ENCODE measurements around the gene FCRL2. TPM values are rescaled to one million over a fixed set of nuclear protein-coding genes. Genes with fewer than 3 reads are reported as not detected.

The FCRL2 gene
- total RNA-seq, 1 experiment from 2014 or later, result 0.14 TPM

DNA sequence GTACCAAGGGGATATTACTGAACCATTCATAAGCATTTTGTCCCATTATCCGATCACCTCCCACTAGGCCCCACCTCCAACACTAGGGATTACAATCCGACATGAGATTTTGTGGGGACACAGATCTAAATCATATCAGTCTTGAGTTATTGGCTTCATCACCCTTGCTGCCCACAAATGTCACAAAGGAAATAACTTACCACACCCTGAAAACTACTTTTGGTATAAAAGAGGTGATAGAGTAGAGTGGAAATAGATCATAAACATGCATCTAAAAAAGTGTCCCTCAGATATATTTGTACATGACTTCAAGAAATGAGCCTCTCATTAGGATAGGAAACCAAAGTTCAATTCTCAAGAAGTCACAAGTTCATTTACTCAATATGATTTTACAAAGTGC lies 53.8 kb downstream of the FCRL2 start:
- H3K36me3 Mint-ChIP-seq (ENCODE audit: insufficient read depth, unreplicated experiment), result no peaks in the 10 kb centered on the region
- no peak for DNase-seq
- BruUV-seq (replicated peaks), result no TSS peak
- peaks cover 11% of the 10 kb centered on the region for H3K9me3 Mint-ChIP-seq (ENCODE audit: low read depth, unreplicated experiment)
- intact Hi-C loops (cut with micrococcal nuclease; ENCODE audit: unreplicated experiment), result no loop called here
- H3K4me1 Mint-ChIP-seq (ENCODE audit: low read depth, unreplicated experiment), result no peaks in the 10 kb centered on the region
- no peak overlapping the region for H3K27ac Mint-ChIP-seq (ENCODE audit: unreplicated experiment)
- CTCF ChIA-PET, result no interaction called here
- no peaks in the 10 kb centered on the region for H3K27me3 Mint-ChIP-seq (ENCODE audit: unreplicated experiment)
- H3K4me3 Mint-ChIP-seq (ENCODE audit: low read depth, unreplicated experiment), result no peak overlapping the region
- TF ChIP-seq, protein P1, sequence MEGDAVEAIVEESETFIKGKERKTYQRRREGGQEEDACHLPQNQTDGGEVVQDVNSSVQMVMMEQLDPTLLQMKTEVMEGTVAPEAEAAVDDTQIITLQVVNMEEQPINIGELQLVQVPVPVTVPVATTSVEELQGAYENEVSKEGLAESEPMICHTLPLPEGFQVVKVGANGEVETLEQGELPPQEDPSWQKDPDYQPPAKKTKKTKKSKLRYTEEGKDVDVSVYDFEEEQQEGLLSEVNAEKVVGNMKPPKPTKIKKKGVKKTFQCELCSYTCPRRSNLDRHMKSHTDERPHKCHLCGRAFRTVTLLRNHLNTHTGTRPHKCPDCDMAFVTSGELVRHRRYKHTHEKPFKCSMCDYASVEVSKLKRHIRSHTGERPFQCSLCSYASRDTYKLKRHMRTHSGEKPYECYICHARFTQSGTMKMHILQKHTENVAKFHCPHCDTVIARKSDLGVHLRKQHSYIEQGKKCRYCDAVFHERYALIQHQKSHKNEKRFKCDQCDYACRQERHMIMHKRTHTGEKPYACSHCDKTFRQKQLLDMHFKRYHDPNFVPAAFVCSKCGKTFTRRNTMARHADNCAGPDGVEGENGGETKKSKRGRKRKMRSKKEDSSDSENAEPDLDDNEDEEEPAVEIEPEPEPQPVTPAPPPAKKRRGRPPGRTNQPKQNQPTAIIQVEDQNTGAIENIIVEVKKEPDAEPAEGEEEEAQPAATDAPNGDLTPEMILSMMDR (IDR thresholded peaks at IDR 0.05; ENCODE audit: unreplicated experiment), result no peak

DNA sequence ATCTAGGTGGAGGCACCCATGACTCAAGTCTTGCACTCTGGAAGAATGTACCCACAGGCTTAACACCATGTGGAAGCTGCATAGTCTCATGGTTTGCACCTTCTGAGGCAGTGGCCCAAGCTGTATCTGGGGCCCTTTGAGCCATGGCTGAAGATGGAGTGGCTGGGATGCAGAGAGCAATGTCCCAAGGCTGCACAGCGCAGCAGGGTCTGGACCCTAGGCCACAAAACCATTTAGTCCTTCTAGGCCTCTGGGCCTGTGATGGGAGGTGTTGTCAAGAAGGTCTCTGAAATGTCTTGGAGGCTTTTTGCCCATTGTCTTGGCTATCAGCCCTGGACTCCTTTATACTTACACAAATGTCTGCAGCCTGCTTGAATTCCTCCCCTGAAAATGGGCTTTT lies 54.9 kb downstream of the FCRL2 start:
- Mint-ChIP-seq H3K4me1 (ENCODE audit: low read depth, unreplicated experiment) (no peaks in the 10 kb centered on the region), H3K27ac (ENCODE audit: unreplicated experiment) (no peak overlapping the region), H3K9me3 (ENCODE audit: low read depth, unreplicated experiment) (peaks cover 11% of the 10 kb centered on the region), H3K36me3 (ENCODE audit: insufficient read depth, unreplicated experiment) (no peaks in the 10 kb centered on the region), H3K27me3 (ENCODE audit: unreplicated experiment) (no peaks in the 10 kb centered on the region), H3K4me3 (ENCODE audit: low read depth, unreplicated experiment) (no peak overlapping the region)
- intact Hi-C loops (cut with micrococcal nuclease; ENCODE audit: unreplicated experiment), result no loop called here
- no peak for DNase-seq
- BruUV-seq (replicated peaks), result no TSS peak
- CTCF ChIA-PET, result no interaction called here
- TF ChIP-seq, protein P1 (IDR thresholded peaks at IDR 0.05; ENCODE audit: unreplicated experiment), result no peak

DNA sequence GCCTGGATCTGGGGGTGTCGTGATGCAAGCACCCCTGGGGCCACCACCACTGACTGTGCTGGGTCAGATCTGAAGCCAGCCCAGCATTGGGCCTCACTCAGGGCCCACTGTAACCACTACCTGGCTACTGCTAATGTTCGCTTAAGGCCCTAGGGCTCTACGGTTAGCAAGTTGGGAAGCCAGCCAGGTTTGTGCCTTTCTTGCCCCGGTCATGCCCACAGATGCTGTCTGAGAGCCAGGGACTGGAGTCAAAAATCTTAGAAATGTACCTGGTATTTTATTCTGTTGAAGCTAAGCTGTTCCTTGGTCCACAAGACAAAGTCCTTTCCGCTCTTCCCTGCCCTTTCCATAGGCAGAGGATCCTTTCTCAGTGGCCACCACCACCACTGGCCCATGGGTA lies 61.2 kb downstream of the FCRL2 start:
- H3K27ac Mint-ChIP-seq (ENCODE audit: unreplicated experiment), result no peak overlapping the region
- H3K9me3 Mint-ChIP-seq (ENCODE audit: low read depth, unreplicated experiment), result peaks cover 1% of the 10 kb centered on the region
- TF ChIP-seq, protein P1 (IDR thresholded peaks at IDR 0.05; ENCODE audit: unreplicated experiment), result no peak
- CTCF ChIA-PET, result no interaction called here
- intact Hi-C loops (cut with micrococcal nuclease; ENCODE audit: unreplicated experiment), result no loop called here
- H3K27me3 Mint-ChIP-seq (ENCODE audit: unreplicated experiment), result no peaks in the 10 kb centered on the region
- H3K36me3 Mint-ChIP-seq (ENCODE audit: insufficient read depth, unreplicated experiment), result no peaks in the 10 kb centered on the region
- no TSS peak for BruUV-seq (replicated peaks)
- H3K4me1 Mint-ChIP-seq (ENCODE audit: low read depth, unreplicated experiment), result no peaks in the 10 kb centered on the region
- no peak overlapping the region for H3K4me3 Mint-ChIP-seq (ENCODE audit: low read depth, unreplicated experiment)
- DNase-seq, result no peak

GRCh38 chr1:157711802-157712201 lies 65.1 kb downstream of the FCRL2 start:
- DNase-seq, result no peak
- Mint-ChIP-seq H3K9me3 (ENCODE audit: low read depth, unreplicated experiment) (peaks cover 6% of the 10 kb centered on the region), H3K27me3 (ENCODE audit: unreplicated experiment) (no peaks in the 10 kb centered on the region), H3K4me3 (ENCODE audit: low read depth, unreplicated experiment) (no peak overlapping the region), H3K36me3 (ENCODE audit: insufficient read depth, unreplicated experiment) (no peaks in the 10 kb centered on the region), H3K4me1 (ENCODE audit: low read depth, unreplicated experiment) (no peaks in the 10 kb centered on the region), H3K27ac (ENCODE audit: unreplicated experiment) (no peak overlapping the region)
- BruUV-seq (replicated peaks), result no TSS peak
- CTCF ChIA-PET, result interaction anchor here (0.7 to 1.0 kb wide), 2 partner anchors 131 to 291 kb away, joined by 3 to 5 read pairs; no protein-coding TSS in a partner anchor
- intact Hi-C loops (cut with micrococcal nuclease; ENCODE audit: unreplicated experiment), result no loop called here
- TF ChIP-seq, protein P1 (IDR thresholded peaks at IDR 0.05; ENCODE audit: unreplicated experiment), result no peak
